Ascending aorta (tissue), 2 donors: ENCODE results near the gene PRKCA. TPM values are rescaled to one million over a fixed set of nuclear protein-coding genes. Genes with fewer than 3 reads are reported as not detected.

Experiments used
- DNase-seq, 2 donors: peaks; one replicate each; pipeline ENCODE4 v3.0.0-alpha.2; 2019; ENCODE audit warnings: low spot score in 2 of 2
- H3K27ac ChIP-seq, 2 donors: fragments of 200-600 bp; sonication (generic); one replicate each; pipeline ENCODE4 v1.5.1; 2016 to 2017; ENCODE audit warnings: mild to moderate bottlenecking in 1 of 2
- H3K27me3 ChIP-seq: fragments of 200-600 bp; sonication (generic); one replicate; pipeline ENCODE4 v1.5.1; 2017
- H3K36me3 ChIP-seq, 2 donors: fragments of 200-600 bp; sonication (generic); one replicate each; pipeline ENCODE4 v1.5.1; 2016
- H3K4me1 ChIP-seq, 2 donors: fragments of 200-600 bp; sonication (generic); one replicate each; pipeline ENCODE4 v1.5.1; 2016 to 2017; ENCODE audit warnings: mild to moderate bottlenecking in 1 of 2
- H3K4me3 ChIP-seq, 2 donors: fragments of 200-600 bp; sonication (generic); one replicate each; pipeline ENCODE4 v1.5.1; 2016 to 2017; ENCODE audit warnings: mild to moderate bottlenecking in 1 of 2
- H3K9me3 ChIP-seq, 2 donors: fragments of 200-600 bp; sonication (generic); one replicate each; pipeline ENCODE4 v1.5.1; 2016
- CTCF ChIP-seq, 3 experiments: fragments of 200-600 bp in 2 of 3; fragments of 450-650 bp in 1 of 3; sonication (generic) in 2 of 3; IDR thresholded peaks; one replicate each; pipeline ENCODE4 v1.5.1; 2016 to 2019; ENCODE audit warnings: antibody characterized with exemption in 3 of 3, mild to moderate bottlenecking in 1 of 3, moderate library complexity in 1 of 3
- intact Hi-C: fragments of 100-400 bp; cut with DNase I; formaldehyde crosslinking; loops from one replicate; pipeline ENCODE4 v1.15.1; 2023
- total RNA-seq: library from RNA; depleted of rRNA; stranded (reverse); fragments of >200 nt; gene quantifications from one replicate; pipeline ENCODE4 v1.1.0, GENCODE V29; 2016

The PRKCA gene
- total RNA-seq, 1 donor from 2014 or later, result 3.2 TPM

GRCh38 chr17:66778531-66779236 lies 476.3 kb downstream of the PRKCA start:
- no peak for DNase-seq
- no peak overlapping the region for H3K27ac ChIP-seq
- TF ChIP-seq CTCF (IDR thresholded peaks at IDR 0.05), result no peak
- H3K27me3 ChIP-seq, result no peaks in the 10 kb centered on the region
- no peaks in the 10 kb centered on the region for H3K36me3 ChIP-seq
- H3K4me3 ChIP-seq, result no peak overlapping the region
- H3K4me1 ChIP-seq, result no peaks in the 10 kb centered on the region
- intact Hi-C loops, result no loop called here
- H3K9me3 ChIP-seq, result no peaks in the 10 kb centered on the region

GRCh38 chr17:66779237-66779606 lies 476.8 kb downstream of the PRKCA start:
- intact Hi-C loops, result no loop called here
- no peak for DNase-seq
- H3K9me3 ChIP-seq, result no peaks in the 10 kb centered on the region

GRCh38 chr17:66781135-66781534 lies 478.7 kb downstream of the PRKCA start:
- no peak for TF ChIP-seq CTCF (IDR thresholded peaks at IDR 0.05)
- no peaks in the 10 kb centered on the region for H3K36me3 ChIP-seq
- no peaks in the 10 kb centered on the region for H3K27me3 ChIP-seq
- no peak overlapping the region for H3K4me3 ChIP-seq
- DNase-seq, result no peak
- no peaks in the 10 kb centered on the region for H3K9me3 ChIP-seq
- intact Hi-C loops, result no loop called here
- no peaks in the 10 kb centered on the region for H3K4me1 ChIP-seq
- H3K27ac ChIP-seq, result no peak overlapping the region

More at GRCh38 chr17:66779237-66779606, 476.8 kb downstream of the PRKCA start:
- no peak for TF ChIP-seq CTCF (IDR thresholded peaks at IDR 0.05)
- no peaks in the 10 kb centered on the region for H3K4me1 ChIP-seq
- no peak overlapping the region for H3K4me3 ChIP-seq
- H3K27ac ChIP-seq, result no peak overlapping the region
- no peaks in the 10 kb centered on the region for H3K36me3 ChIP-seq
- H3K27me3 ChIP-seq, result no peaks in the 10 kb centered on the region

- H3K4me1 ChIP-seq, result no peaks in the 10 kb centered on the region
- intact Hi-C loops, result no loop called here
- H3K36me3 ChIP-seq, result no peaks in the 10 kb centered on the region
- no peak overlapping the region for H3K4me3 ChIP-seq
- TF ChIP-seq CTCF (IDR thresholded peaks at IDR 0.05), result no peak
- H3K27me3 ChIP-seq, result no peaks in the 10 kb centered on the region
- H3K27ac ChIP-seq, result no peak overlapping the region
- no peaks in the 10 kb centered on the region for H3K9me3 ChIP-seq
- no peak for DNase-seq
Measured at GRCh38 chr17:66782851-66783250, 480.4 kb downstream of the PRKCA start.

GRCh38 chr17:66783656-66784381 lies 481.4 kb downstream of the PRKCA start:
- DNase-seq, result no peak
- no peaks in the 10 kb centered on the region for H3K4me1 ChIP-seq
- H3K27ac ChIP-seq, result no peak overlapping the region
- no peaks in the 10 kb centered on the region for H3K27me3 ChIP-seq
- no peak for TF ChIP-seq CTCF (IDR thresholded peaks at IDR 0.05)
- intact Hi-C loops, result no loop called here
- no peaks in the 10 kb centered on the region for H3K9me3 ChIP-seq
- no peaks in the 10 kb centered on the region for H3K36me3 ChIP-seq
- no peak overlapping the region for H3K4me3 ChIP-seq
